DMS 273 (cell line): ENCODE results near the gene D2HGDH.
A peak's percentile ranks its signal among the peaks of the same experiment; 100 is the strongest.
"Not testable (repeated sequence)": the region's sequence is repeated elsewhere in the genome, so short reads cannot be mapped to it uniquely, and the experiment has no call there.

ENCODE experiments used
- DNase-seq: peaks from one replicate; lab custom pipeline; 2025; ENCODE audit not compliant: unreplicated experiment; lab: John Stamatoyannopoulos, UW

D2HGDH gene

GRCh38 chr2:241806217-241806616 lies 71.8 kb downstream of the D2HGDH start:
- DNase-seq: not testable (repeated sequence)

GRCh38 chr2:241808051-241808720 lies 73.8 kb downstream of the D2HGDH start:
- DNase-seq: peak; percentile 17

- DNase-seq: no peak
These were observed 74.4 kb downstream of the D2HGDH start, which contains the start of gene NEU4 for GRCh38 chr2:241808721-241809382. TSS of gene NEU4 (plus strand) at chr2:241809193. CDS start at chr2:241814485, 5,292 bp downstream.

- no peak for DNase-seq
These were observed 75.2 kb downstream of the D2HGDH start for GRCh38 chr2:241809383-241810306.

GRCh38 chr2:241810307-241811200 lies 76.1 kb downstream of the D2HGDH start:
- DNase-seq: no peak

GRCh38 chr2:241811201-241811951 lies 76.9 kb downstream of the D2HGDH start:
- DNase-seq: no peak

- DNase-seq: no peak
These were observed 77.7 kb downstream of the D2HGDH start for GRCh38 chr2:241811952-241812729.

- DNase-seq: peak; percentile 32
These were observed 78.6 kb downstream of the D2HGDH start for GRCh38 chr2:241812730-241813643.

GRCh38 chr2:241813644-241814392 lies 79.4 kb downstream of the D2HGDH start:
- no peak for DNase-seq

GRCh38 chr2:241814393-241814642 lies 79.9 kb downstream of the D2HGDH start:
- DNase-seq: no peak

GRCh38 chr2:241814643-241815476 lies 80.4 kb downstream of the D2HGDH start:
- DNase-seq: no peak

- no peak for DNase-seq
These were observed 81.3 kb downstream of the D2HGDH start for GRCh38 chr2:241815477-241816430.

GRCh38 chr2:241816431-241817121 lies 82.1 kb downstream of the D2HGDH start:
- DNase-seq: no peak

GRCh38 chr2:241817126-241817820 lies 82.8 kb downstream of the D2HGDH start:
- no peak for DNase-seq
